Activated CD4-positive, alpha-beta T cell treated with anti-CD3 and anti-CD28 coated beads, Interleukin-2, Interleukin-4, amounts not matched to agents 100 ng/mL and 50 ng/mL, durations not matched to agents 16 hours and 8 hours (primary cell): Measurements from ENCODE around the gene RGS6.

Experiments used
- DNase-seq: peaks from one replicate; pipeline ENCODE4 v3.0.0-alpha.2; 2020; ENCODE audit warnings: low spot score

RGS6 gene

DNA sequence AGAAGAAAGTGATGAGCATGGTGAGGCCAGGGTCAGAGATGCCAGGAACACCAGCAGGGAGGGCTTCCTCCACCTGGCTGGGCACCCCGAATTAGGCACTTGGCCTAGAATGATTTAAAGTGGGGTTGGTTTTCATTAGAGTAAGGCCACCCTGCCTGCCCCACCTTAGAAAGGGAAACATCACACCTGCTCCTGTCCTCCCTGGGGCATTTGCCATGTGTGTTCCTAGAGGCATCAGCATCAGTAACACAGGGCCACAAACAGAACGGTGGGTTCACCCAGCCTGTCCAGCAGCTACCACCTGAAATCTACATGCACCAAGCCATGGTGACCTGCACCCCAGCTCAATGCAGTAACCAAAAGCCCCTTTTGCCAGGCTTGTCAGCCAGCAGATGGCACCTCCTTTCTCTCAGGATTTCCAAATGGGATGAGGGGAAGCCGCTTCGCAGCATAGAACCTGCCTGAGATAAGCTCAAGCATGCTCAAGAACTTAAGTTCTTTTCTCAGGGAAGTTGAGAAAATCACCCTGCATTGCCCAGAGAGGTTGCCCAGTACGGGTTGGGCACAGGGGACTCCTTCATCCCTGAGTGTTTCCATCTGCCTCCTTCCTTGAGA, 622.9 kb downstream of the RGS6 start:
- DNase-seq, result no peak

DNA sequence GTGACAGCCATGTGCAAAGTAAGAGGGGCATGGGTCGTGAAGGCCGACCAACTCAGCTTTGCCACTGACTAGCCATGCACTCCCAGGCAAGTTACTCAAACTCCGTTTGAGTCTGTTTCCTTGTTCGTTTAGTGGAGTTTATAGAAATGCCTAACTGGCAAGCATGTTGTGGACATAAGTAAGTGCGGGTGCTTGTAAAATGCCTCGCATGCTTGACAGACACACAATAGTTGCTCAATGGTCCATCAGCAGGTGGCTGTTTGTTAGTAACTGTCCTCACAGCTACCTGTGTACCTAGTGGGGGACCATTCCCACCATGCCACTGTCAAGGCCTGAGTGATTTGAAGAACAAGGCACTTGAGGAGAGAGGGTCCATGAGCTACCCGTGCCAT, 623.4 kb downstream of the RGS6 start:
- DNase-seq, result no peak

DNA sequence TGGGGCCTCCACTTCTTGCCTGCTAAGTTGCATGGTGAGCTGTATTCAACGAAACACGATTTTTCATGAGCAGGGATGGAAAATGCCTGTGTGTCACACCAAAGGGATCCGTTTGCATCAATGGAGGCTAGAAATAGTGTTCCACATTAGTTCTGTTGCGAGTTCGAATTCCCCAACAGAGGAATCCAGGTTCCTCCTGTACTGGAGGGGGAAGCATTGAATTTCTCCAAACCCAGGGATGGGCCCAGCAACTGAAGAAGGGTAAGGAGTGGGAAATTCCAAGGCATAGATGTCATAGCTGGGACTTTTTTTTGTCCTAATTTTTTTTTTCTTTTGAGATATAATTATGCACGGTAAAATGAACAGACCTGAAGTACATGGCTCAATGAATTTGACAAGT, 625.4 kb downstream of the RGS6 start:
- DNase-seq, result no peak

DNA sequence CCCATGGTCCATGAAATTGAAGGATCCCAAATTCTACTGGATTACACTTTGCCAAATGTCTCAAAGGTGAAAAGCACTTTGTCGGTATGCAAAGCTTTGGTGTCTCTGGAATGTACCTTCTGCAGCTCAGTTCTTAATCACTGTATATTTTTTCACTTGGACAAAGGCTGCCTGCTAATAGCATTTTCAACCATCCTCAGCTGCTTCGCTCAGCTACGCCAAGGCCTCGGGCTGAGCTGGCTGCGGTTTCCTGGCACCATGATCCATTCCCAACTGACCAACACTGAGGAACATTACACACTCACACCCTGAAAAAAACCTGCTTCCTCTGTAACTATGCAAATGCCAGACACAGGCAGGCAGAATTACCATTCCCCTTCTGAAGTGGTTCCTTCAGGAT, 626.5 kb downstream of the RGS6 start:
- no peak for DNase-seq

DNA sequence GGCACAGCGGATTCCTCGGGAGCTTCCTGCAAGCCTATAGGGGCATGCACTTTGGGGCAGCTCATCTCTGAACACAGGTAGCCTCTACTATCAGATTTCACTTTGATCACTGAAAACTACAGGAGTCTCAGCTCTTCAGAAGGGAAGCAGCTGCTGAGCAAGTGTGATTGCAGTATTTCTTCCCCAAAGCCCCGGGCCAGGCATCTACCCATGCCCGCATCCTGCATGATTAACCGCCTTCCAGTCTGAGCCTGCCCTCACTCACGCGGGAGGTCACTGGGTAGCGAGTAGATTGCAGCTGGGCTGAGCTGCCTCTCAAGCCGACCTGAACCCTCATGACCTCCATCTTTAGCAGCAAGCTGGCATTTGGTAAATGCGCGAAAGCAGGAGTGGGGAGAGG, 627.0 kb downstream of the RGS6 start:
- no peak for DNase-seq

DNA sequence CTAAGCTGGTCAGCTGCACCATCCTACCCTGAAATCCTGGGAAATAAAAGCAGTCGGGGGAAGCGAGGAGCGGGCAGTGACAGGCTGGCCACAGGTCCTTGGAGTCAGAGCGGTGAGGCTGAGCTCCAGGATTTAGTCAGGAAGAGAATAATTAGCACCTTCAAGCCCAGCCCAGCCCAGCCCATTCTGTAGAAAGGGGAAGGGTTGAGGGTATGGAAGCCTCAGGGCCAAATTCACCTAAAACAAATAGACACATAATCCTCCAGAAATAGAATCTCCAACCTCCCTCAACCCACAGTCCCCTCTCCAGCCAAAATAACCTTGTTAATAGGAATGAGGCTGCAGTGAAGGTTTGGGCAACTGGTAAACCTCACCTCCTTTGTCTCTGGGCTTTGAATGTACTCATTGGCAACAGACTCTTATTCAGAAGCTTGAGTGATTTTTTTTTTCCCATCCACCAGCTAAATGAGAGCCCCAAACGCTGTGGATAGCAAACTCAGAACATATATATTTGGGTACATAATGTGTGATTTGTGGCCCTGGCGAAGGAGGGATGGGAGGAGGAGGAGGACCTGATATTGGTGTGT, 627.5 kb downstream of the RGS6 start:
- no peak for DNase-seq

DNA sequence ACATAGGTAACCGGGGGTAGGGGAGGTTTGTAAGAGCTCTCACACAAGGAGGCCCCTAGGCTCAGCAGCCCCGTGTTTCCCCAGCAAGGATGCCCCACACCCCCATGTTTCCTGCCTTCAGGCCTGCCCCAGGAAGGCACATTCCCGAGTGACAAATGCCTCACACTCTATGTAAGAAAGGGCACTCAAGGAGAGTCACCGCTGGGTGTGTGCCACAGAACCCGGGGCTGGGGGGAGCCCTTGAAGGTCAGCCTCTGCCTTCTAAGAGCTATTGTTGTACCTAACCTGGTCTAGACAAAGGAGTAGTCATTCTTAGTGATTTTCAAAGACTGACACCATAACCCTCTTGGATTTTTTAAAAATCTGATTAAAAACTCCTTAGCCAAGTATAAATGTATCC, 628.1 kb downstream of the RGS6 start:
- DNase-seq, result no peak

DNA sequence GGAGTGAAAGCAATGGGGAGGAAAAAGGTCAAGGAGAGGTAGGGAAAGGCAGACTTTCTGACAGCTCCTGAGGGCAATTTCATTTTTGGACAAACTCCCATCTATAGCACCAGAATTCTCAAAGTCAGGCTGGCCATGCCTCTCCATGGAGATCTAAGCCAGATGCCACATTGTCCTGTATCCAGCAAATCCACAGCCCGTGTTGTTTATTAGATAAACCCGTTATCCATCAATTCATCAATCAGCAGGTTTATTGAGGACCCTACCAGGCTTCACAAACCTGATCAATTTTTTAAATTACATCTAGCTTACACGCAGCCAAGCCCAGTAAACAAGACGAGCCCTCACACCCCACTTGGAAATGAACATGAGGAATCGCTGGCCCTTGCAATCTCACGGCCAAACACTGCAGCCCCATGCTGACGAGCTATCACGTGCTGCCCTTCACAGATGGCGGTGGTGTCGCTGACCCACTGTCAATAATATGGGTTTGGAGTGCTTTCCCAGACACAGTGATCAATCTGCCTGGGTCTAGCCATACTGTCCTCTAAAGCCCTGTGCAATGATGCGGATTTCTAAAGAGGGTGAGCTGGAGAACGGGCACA, 628.8 kb downstream of the RGS6 start:
- no peak for DNase-seq

DNA sequence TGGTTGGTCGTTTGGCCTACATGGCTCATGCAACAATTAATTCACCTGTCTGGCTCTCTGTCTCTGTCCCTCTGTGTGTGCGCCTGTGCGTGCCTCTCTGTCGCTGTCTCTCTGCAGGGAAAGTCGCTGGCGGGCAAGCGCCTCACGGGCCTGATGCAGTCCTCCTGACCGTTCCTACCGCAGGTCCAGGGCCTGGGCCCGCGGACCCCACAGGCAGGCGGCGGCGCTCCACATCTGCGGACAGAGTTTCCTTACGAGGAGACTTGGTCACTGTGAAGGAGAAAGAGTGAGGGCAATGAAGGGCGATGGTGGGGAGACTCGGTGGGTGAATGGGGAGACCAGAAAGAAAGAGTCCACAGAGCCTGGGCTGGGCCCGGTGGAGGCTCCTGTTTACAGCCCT, 630.1 kb downstream of the RGS6 start:
- no peak for DNase-seq

DNA sequence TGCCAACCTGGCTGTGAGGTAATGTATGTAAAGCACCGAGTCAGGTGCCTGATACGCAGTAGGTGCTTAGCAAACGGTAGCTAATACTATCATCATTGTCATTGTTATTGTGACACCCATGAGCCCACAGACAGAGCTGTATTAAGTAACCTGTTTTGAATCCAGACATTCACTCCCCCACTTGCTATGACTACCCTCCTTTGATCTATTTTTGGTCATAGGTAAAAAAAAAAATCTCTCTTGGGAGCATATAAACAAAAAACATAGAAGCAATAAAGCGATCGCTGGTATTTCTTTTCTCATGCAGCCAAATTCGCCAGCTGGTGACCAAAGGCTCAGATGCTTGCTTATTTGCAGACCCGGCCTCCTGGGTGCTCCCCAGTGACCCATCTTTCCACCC, 631.4 kb downstream of the RGS6 start:
- no peak for DNase-seq

DNA sequence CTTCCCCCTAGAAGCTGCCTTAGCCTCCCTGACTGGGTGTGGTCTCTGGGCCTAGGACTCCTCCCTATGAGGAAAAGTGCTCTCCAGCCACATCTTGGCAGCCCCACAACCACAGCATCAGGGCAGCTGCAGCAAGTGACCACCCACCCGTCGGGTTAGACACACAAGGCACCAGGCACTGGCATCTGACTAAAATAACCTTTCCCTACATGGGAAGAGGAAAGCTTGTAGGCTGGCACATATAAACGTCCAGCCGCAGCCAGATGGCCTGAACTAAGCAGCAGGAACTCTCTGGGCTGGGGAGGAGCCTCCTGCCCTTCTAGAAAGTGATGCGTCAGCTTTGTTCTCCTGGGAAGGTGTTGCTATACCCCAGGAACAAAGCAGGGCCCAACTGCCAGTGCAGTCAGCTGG, 632.9 kb downstream of the RGS6 start:
- no peak for DNase-seq

DNA sequence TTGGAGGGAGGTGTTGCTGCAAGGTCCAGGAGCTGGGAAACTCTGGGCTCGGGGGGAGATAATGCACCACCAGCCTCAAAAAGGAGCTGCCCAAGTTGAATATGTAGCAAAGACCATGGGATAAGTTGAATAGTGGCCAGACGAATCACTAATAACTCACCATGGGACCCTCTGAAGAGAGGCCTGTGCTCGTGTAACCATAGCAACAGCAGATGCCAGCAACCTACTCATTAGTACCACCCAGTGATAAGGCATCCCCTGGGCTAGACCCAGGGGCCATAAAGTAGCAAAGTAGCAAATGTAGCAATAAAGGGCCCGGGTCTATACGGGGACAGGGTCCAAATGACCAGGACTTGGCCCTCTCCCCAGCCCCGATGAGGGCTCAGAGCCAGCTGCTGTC, 633.7 kb downstream of the RGS6 start:
- DNase-seq, result no peak

DNA sequence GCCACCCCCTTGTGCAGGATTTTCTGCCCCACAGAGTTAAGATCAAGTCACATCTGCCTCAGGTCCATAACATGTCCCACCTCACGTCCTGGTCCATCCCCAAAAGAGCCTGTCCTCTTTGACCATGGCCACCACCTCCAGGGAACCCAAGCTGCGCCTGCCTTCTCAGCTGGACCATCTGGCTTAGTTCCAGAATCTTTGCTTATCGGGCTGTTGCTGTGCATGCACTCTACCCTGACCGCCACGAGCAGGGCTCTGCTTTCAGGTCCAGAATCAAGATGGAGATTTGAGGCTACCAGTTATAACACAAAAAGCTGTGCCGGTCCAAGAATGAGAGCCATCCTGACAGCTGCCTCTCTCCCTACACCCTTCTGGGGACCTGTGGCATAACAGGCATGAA, 635.0 kb downstream of the RGS6 start:
- no peak for DNase-seq

DNA sequence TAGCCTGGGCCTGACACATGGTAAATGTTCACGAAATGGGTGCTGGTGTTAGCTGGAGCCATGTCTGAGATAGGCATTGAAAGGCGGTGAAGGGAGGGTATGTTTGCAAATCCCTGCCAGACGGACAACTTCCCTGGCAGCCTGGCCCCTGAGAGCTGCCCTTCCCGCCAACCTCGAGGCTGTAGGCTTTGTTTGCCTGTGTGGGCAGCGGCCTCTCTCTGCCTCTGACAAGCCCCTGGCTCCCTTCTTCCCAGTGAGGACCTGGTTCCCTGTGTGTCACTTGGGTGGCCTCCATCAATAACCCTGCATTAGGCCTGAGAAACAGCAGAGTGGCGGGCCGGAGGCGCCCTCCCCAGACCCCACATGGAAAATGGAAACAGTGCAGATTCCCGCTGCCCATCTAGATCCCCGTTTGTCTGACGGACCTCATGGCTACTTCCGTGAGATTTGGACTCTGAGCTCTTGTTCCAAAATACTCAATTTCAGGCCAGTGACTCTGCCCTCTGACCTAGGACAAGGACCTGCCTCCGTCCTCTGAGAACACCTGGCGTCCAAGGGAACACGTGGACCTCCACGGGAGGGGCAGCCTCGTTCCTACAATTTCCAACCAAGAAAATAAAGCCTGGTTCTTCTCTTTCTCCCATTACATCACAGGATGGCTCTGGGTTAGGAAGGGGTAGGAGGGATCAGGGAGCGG, 636.2 kb downstream of the RGS6 start:
- no peak for DNase-seq

DNA sequence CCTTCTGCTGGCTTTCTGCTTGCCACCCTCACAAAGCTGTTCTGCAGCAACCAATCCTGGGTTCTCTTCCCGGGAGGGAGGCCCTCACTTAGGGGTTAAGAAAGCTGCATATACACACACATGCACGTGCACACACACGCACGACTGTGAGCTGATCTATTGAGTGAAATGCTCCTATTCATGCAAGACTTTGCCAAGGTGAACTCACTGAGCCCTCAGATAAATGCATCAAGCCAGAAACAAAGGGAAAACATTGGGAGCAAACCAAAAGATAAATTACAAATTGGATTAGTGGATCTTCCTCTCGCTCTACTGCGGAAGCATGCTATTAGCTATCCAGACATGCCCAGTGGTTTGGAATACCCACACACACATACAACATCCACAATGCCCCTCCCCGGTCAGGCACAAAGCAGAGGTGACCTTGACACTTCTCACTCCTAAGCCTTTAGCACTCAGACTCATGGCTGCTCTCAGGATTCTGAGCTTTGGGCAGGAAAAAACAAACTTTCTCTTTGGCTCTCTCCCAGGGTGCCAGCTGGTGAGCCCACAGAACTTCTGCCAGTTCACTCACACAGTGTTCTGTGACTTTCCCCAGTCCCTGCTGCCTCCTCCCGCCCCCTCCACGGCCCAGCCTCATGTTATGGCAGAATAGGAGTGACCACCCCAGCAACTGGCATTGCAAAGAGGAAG, 641.6 kb downstream of the RGS6 start:
- no peak for DNase-seq

DNA sequence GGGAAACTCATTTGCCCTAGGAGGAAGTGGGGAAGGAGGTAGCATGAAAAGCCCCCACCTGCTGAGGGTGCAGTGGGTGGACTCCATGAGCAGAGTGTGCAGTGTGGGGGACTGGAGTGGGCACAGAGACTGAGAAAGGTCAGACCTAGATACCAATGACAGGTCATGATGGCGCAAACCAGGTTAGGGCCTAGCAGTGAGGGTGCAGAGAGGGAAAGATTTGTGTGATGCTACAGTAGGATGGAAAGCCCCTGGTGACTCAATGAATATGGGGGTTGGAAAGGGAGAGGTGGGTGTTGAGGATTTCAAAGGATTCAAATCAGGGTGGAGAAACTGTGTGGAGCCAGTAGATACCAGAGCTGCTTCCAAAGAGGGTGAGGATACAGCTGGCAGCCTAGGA, 642.5 kb downstream of the RGS6 start:
- no peak for DNase-seq

DNA sequence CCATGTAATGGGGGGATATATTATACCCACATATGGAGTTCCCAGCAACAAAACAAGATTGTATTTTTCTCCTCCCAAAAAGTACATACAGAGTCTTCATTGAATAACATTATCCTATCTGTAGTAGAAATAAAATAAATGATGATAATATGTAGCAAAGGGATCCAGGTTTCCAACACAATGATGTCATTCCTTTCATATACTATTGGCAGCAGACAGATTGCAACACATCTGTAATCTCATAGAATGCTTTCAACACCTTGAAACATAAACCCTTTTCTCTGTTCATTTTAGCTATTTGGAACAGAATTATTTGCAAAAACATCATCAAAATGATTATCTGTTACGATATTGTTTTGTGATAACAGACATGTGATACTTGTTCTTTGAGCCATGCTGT, 644.0 kb downstream of the RGS6 start:
- DNase-seq, result no peak

DNA sequence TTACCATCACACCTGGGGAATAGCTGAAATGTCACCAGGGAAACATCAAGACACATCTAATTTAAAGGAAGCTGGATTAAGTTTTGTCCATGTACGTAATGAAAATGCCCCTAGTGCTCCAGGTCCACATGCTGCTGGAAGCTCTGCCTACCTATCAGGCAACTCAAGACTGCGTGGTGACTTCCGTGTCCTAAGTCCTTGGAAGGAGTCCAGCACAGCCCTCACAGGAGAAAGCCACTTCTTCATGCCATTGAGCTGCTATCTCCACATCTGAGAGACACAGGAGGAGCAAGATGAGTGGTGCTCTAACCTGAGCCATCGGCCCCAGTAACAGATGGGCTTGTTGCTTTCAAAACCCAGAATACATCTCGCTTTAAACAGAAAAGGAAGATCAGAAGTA, 645.3 kb downstream of the RGS6 start:
- no peak for DNase-seq

DNA sequence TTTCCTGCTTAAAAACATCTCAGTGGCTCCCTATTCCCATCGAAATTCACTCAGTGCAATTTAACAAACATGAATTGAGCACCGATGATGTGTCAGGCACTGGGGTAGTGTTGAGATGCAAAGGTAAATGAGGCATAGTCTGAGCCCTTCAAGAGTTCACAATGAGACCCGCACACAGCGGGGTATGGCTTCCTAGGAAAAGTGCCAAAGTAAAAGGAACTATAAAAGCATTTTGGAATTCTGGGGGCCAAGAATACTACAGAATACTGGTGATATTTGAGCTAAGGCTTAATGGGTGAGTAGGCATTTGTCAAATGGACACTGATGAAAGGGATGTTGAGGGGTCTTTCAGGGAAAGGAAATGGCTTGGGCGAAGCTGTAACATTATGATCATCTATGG, 646.3 kb downstream of the RGS6 start:
- no peak for DNase-seq

DNA sequence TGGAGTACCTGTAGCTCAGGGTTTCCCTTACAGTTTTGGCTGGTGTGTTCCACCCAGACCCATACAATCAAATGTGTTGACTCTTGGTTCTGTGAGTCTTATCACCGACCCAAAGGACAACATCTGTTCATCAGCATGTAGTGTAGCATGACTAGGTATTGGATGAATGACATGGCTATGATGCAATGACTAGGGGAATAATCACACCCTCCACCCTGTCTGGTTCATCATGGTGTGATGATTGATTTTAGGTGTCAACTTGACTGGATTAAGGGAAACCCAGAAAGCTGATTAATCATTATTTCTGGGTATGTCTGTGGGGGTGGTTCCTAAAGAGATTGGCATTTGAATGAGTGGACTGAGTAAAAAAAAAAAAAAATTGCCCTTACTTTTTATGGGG, 650.4 kb downstream of the RGS6 start:
- peak; percentile 26 for DNase-seq

DNA sequence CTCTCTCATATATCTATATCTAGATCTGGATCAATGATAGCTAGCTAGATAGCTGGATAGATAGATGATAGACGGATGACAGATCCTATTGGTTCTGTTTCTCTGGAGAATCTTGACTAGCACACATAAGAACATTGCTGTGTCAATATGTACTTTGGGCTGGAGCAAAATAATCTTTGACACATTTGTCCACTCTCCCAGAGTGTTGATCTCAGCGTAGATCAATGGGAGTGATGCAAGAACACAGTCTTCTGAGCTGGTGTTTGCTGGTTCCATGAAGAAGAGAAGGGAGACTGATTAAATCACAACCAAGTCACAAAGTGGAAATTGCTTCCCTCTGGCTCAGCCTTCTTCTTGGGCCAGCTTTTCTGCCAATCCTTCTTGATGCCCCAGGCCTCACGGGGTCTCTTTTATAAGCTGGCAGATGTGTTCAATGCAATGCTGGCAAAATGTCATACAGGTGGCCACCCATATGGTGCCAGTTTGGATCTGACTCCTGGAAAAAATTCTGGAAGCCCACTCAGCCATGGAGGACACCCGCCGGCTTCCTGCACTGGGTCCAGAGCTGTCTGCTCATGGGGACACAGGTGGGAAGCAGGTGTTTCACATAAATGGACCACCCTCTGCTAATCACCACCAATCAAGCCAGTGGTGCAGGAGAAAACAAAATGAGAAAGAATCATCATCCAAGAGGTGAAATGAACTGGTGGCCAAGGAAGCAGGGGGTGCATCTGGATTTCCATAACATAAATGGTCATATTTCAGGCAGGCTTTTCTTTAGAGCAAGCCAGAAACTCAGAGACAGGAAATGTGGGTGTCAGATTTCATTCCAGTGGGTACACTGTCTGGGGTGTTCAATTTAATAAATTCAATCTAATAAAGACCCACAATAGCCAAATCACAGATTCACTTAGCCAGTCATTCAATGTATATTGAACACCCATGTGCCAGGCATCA, 651.4 kb downstream of the RGS6 start:
- DNase-seq, result no peak

DNA sequence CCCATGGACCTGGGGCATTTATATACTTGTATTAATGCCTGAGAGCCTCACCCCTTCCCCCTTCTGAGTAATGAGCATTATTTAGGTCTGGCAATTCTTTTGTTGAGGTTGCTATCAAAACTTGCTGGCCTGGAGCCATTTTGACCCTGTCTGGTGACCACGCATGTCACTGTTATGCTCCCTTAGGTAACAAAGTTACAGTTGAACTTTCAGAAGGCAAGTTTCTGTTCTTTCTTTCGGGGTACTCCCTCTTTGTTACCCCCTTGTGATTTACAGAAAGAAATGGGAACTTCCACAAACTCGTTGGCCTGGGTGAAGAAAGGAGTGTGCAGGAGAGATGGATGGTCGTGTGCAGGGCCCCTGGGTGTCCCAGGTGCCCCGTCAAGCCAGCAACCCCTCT, 656.3 kb downstream of the RGS6 start:
- DNase-seq, result no peak
